WTC11 (cell line): ENCODE results near the gene FGF18. TPM values are rescaled to one million over a fixed set of nuclear protein-coding genes. Genes with fewer than 3 reads are reported as not detected.

ENCODE experiments used
- ATAC-seq: fragments of 200-7000 bp; cut with Tn5 transposase; 2 replicates; pipeline ENCODE4 v1.10.0; 2021; ENCODE audit warnings: mild to moderate bottlenecking, moderate library complexity
- CTCF ChIA-PET: fragments of 300-600 bp; sonication (Branson Sonifier 250); formaldehyde crosslinking; loops from one replicate; lab custom pipeline; 2021; ENCODE audit warnings: antibody characterized with exemption; lab: Charles Lee
- POLR2A ChIA-PET: fragments of 350-600 bp; sonication (Branson Sonifier 250); formaldehyde crosslinking; loops from one replicate; lab custom pipeline; 2021; ENCODE audit warnings: antibody characterized with exemption; lab: Charles Lee
- DNase-seq: peaks from one replicate; pipeline ENCODE4 v3.0.0; 2021; ENCODE audit warnings: low spot score
- H3K27ac Mint-ChIP-seq: 2 replicates; pipeline ENCODE4 v1.8.0; 2021; ENCODE audit warnings: mixed read lengths
- H3K27me3 Mint-ChIP-seq: 2 replicates; pipeline ENCODE4 v1.8.0; 2021; ENCODE audit warnings: low read depth, mild to moderate bottlenecking, moderate library complexity, mixed read lengths
- H3K36me3 Mint-ChIP-seq: 2 replicates; pipeline ENCODE4 v1.8.0; 2021; ENCODE audit warnings: mixed read lengths
- H3K4me1 Mint-ChIP-seq: 2 replicates; pipeline ENCODE4 v1.8.0; 2022; ENCODE audit warnings: mixed read lengths
- H3K4me3 Mint-ChIP-seq: 2 replicates; pipeline ENCODE4 v1.8.0; 2021; ENCODE audit warnings: mild to moderate bottlenecking, moderate library complexity, mixed read lengths
- H3K9me3 Mint-ChIP-seq: 2 replicates; pipeline ENCODE4 v1.8.0; 2021; ENCODE audit warnings: mixed read lengths
- AFF4 ChIP-seq: sonication (generic); formaldehyde crosslinking; IDR thresholded peaks from 2 replicates; pipeline ENCODE4 v1.8.1; 2023; ENCODE audit warnings: mild to moderate bottlenecking, missing genetic modification reagents, borderline replicate concordance
- CBFB ChIP-seq: sonication (generic); formaldehyde crosslinking; IDR thresholded peaks from 2 replicates; pipeline ENCODE4 v1.8.1; 2022; ENCODE audit warnings: mild to moderate bottlenecking, low read depth, missing genetic modification reagents
- CREB1 ChIP-seq: sonication (generic); formaldehyde crosslinking; IDR thresholded peaks from 2 replicates; pipeline ENCODE4 v1.8.0; 2023; ENCODE audit warnings: mild to moderate bottlenecking, missing genetic modification reagents
- E2F1 ChIP-seq: sonication (generic); formaldehyde crosslinking; IDR thresholded peaks from 2 replicates; pipeline ENCODE4 v1.8.0; 2022; ENCODE audit warnings: mild to moderate bottlenecking, missing genetic modification reagents
- E2F4 ChIP-seq: sonication (generic); formaldehyde crosslinking; IDR thresholded peaks from 2 replicates; pipeline ENCODE4 v1.8.1; 2022; ENCODE audit warnings: low read depth, mild to moderate bottlenecking, moderate library complexity, missing genetic modification reagents, borderline replicate concordance
- E2F5 ChIP-seq: sonication (generic); formaldehyde crosslinking; IDR thresholded peaks from 2 replicates; pipeline ENCODE4 v1.8.1; 2022; ENCODE audit warnings: mild to moderate bottlenecking, moderate library complexity, missing genetic modification reagents
- ELF4 ChIP-seq: sonication (generic); formaldehyde crosslinking; IDR thresholded peaks from 2 replicates; pipeline ENCODE4 v1.8.1; 2022; ENCODE audit warnings: low read depth, mild to moderate bottlenecking, moderate library complexity, missing genetic modification reagents
- FOXJ3 ChIP-seq: sonication (generic); formaldehyde crosslinking; IDR thresholded peaks from 2 replicates; pipeline ENCODE4 v1.9.0; 2021; ENCODE audit warnings: missing genetic modification reagents, mild to moderate bottlenecking, borderline replicate concordance
- IRF2 ChIP-seq: sonication (generic); formaldehyde crosslinking; IDR thresholded peaks from 2 replicates; pipeline ENCODE4 v1.8.0; 2022; ENCODE audit warnings: low read depth, missing genetic modification reagents, borderline replicate concordance
- NFE2L1 ChIP-seq: sonication (generic); formaldehyde crosslinking; IDR thresholded peaks from 2 replicates; pipeline ENCODE4 v1.8.1; 2023; ENCODE audit warnings: missing genetic modification reagents
- OVOL2 ChIP-seq: fragments of 250-450 bp; sonication (Bioruptor Pico); IDR thresholded peaks from 2 replicates; pipeline ENCODE4 v1.9.0; 2021; ENCODE audit warnings: mild to moderate bottlenecking, borderline replicate concordance
- ZNF121 ChIP-seq: sonication (generic); formaldehyde crosslinking; IDR thresholded peaks from 2 replicates; pipeline ENCODE4 v1.8.0; 2023; ENCODE audit warnings: missing genetic modification reagents
- ZNF263 ChIP-seq: sonication (generic); formaldehyde crosslinking; IDR thresholded peaks from 2 replicates; pipeline ENCODE4 v1.8.1; 2022; ENCODE audit warnings: low read depth, mild to moderate bottlenecking, moderate library complexity, missing genetic modification reagents
- ZSCAN18 ChIP-seq: fragments of 250-450 bp; sonication (Bioruptor Pico); IDR thresholded peaks from 2 replicates; pipeline ENCODE4 v2.1.2; 2022; ENCODE audit warnings: mild to moderate bottlenecking, moderate library complexity
- total RNA-seq: library from RNA; stranded (reverse); gene quantifications from 3 replicates; pipeline ENCODE4 v1.2.3, GENCODE V29; 2021
- TF ChIP-seq, protein P1 (sequence below): sonication (generic); formaldehyde crosslinking; conservative IDR thresholded peaks from 2 replicates; pipeline ENCODE4 v1.8.1; 2023; ENCODE audit warnings: mild to moderate bottlenecking, low read depth, missing genetic modification reagents, moderate library complexity
- TF ChIP-seq, protein P2 (sequence below): sonication (generic); formaldehyde crosslinking; IDR thresholded peaks from 2 replicates; pipeline ENCODE4 v1.8.1; 2023; ENCODE audit warnings: mild to moderate bottlenecking, missing genetic modification reagents, moderate library complexity
- TF ChIP-seq, protein P3 (sequence below): fragments of 200-600 bp; IDR thresholded peaks from 2 replicates; pipeline ENCODE4 v1.8.0; 2022; ENCODE audit warnings: antibody characterized with exemption

Gene FGF18
- total RNA-seq, 1 experiment from 2014 or later: 0.72 TPM

GRCh38 chr5:171426266-171426665 is 6.8 kb downstream of the FGF18 start:
- no peak overlapping the region for H3K4me3 Mint-ChIP-seq
- H3K27ac Mint-ChIP-seq: no peak overlapping the region
- peaks cover 19% of the 10 kb centered on the region for H3K27me3 Mint-ChIP-seq
- no peaks in the 10 kb centered on the region for H3K36me3 Mint-ChIP-seq
- TF ChIP-seq ZSCAN18 (CRISPR knock-in tag) (no peak), ELF4 (CRISPR knock-in tag) (no peak), AFF4 (CRISPR knock-in tag) (no peak), E2F1 (no peak), E2F4 (CRISPR knock-in tag) (no peak), CBFB (CRISPR knock-in tag) (no peak), E2F5 (no peak), CREB1 (CRISPR knock-in tag) (no peak), IRF2 (no peak)
- TF ChIP-seq, protein P1, sequence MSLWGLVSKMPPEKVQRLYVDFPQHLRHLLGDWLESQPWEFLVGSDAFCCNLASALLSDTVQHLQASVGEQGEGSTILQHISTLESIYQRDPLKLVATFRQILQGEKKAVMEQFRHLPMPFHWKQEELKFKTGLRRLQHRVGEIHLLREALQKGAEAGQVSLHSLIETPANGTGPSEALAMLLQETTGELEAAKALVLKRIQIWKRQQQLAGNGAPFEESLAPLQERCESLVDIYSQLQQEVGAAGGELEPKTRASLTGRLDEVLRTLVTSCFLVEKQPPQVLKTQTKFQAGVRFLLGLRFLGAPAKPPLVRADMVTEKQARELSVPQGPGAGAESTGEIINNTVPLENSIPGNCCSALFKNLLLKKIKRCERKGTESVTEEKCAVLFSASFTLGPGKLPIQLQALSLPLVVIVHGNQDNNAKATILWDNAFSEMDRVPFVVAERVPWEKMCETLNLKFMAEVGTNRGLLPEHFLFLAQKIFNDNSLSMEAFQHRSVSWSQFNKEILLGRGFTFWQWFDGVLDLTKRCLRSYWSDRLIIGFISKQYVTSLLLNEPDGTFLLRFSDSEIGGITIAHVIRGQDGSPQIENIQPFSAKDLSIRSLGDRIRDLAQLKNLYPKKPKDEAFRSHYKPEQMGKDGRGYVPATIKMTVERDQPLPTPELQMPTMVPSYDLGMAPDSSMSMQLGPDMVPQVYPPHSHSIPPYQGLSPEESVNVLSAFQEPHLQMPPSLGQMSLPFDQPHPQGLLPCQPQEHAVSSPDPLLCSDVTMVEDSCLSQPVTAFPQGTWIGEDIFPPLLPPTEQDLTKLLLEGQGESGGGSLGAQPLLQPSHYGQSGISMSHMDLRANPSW (CRISPR knock-in tag): no peak
- TF ChIP-seq, all 79 proteins: peak for 0
- Mint-ChIP-seq H3K4me1 (peaks cover 24% of the 10 kb centered on the region), H3K9me3 (no peaks in the 10 kb centered on the region)
- ATAC-seq: no peak
- DNase-seq: no peak
- ChIA-PET POLR2A (no interaction called here), CTCF (interaction anchor here (1.5 to 2.5 kb wide), 2 partner anchors 7 to 27 kb away, joined by 3 to 12 read pairs; partner anchors contain the start of gene FGF18)

GRCh38 chr5:171426680-171427079 is 7.2 kb downstream of the FGF18 start:
- no peak overlapping the region for H3K27ac Mint-ChIP-seq
- peaks cover 20% of the 10 kb centered on the region for H3K4me1 Mint-ChIP-seq
- H3K27me3 Mint-ChIP-seq: peaks cover 15% of the 10 kb centered on the region
- no peak overlapping the region for H3K4me3 Mint-ChIP-seq
- ATAC-seq: no peak
- no peak for DNase-seq
- ChIA-PET POLR2A (no interaction called here), CTCF (interaction anchor here (1.5 to 2.5 kb wide), 2 partner anchors 8 to 27 kb away, joined by 3 to 12 read pairs; partner anchors contain the start of gene FGF18)
- H3K36me3 Mint-ChIP-seq: no peaks in the 10 kb centered on the region
- H3K9me3 Mint-ChIP-seq: no peaks in the 10 kb centered on the region
- TF ChIP-seq, protein P2, sequence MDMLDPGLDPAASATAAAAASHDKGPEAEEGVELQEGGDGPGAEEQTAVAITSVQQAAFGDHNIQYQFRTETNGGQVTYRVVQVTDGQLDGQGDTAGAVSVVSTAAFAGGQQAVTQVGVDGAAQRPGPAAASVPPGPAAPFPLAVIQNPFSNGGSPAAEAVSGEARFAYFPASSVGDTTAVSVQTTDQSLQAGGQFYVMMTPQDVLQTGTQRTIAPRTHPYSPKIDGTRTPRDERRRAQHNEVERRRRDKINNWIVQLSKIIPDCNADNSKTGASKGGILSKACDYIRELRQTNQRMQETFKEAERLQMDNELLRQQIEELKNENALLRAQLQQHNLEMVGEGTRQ: no peak
- TF ChIP-seq OVOL2 (no peak), ZNF263 (CRISPR knock-in tag) (no peak), FOXJ3 (CRISPR knock-in tag) (no peak), ZNF121 (CRISPR knock-in tag) (no peak), NFE2L1 (no peak)
- TF ChIP-seq, protein P1 (CRISPR knock-in tag): no peak
- TF ChIP-seq, protein P3, sequence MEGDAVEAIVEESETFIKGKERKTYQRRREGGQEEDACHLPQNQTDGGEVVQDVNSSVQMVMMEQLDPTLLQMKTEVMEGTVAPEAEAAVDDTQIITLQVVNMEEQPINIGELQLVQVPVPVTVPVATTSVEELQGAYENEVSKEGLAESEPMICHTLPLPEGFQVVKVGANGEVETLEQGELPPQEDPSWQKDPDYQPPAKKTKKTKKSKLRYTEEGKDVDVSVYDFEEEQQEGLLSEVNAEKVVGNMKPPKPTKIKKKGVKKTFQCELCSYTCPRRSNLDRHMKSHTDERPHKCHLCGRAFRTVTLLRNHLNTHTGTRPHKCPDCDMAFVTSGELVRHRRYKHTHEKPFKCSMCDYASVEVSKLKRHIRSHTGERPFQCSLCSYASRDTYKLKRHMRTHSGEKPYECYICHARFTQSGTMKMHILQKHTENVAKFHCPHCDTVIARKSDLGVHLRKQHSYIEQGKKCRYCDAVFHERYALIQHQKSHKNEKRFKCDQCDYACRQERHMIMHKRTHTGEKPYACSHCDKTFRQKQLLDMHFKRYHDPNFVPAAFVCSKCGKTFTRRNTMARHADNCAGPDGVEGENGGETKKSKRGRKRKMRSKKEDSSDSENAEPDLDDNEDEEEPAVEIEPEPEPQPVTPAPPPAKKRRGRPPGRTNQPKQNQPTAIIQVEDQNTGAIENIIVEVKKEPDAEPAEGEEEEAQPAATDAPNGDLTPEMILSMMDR: no peak
